ENCODE results near the gene SUMO3. TPM values are rescaled to one million over a fixed set of nuclear protein-coding genes. Genes with fewer than 3 reads are reported as not detected.

Gene SUMO3
- total and polyA plus RNA-seq, 4 donors: 66.8 to 159 (median 112) TPM

DNA sequence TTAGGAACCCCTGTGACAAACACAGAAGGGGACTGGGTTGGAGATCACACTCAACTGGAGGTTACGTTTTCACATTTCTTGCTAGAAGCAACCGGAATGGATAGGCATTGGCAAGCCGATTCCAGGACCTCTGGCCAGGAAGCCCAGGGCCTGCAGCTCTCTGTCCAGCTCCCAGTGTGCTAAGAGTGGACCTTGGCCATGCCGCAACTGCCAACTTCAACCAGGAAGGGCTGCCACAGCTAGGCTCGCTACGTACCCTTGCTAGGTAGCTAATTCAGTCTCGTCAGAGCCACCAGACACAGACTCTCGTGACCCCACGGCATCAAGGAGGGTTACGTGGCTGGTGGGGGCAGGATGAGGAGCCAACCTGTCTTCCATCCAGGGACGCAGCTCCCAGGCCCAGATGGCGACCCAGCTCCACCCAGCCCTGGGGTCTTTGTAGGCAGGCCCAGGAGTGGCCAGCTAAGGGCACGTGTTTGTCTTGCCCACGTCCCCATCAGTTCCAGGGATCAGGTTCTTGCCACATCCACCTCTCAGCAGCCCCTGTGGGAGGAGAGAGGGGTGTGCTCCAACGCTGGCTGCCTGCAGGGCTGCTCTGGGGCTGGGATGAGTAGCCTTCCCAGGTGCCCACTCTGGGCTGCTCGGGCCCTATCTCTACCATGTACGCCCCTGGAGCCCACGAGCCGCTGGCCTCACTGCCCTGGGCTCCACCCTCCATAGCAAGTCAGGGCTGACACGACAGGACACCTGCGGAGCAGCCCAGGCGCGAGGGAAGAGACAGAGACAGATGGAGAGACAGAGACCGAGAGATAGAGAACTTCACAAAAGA lies 55.4 kb downstream of the SUMO3 start:
- Histone ChIP-seq H3K27ac (ENCODE audit: low read depth, low read length) (no peak overlapping the region), H3K27me3 (ENCODE audit: control insufficient read depth, insufficient read depth, low read length) (no peaks in the 10 kb centered on the region), H3K9me3 (ENCODE audit: control insufficient read depth, insufficient read depth, low read length) (no peaks in the 10 kb centered on the region), H3K4me1 (ENCODE audit: control insufficient read depth, insufficient read depth, low read length) (peaks cover 16% of the 10 kb centered on the region), H3K36me3 (ENCODE audit: control insufficient read depth, insufficient read depth, low read length) (peaks cover 30% of the 10 kb centered on the region), H3K4me3 (ENCODE audit: low read depth, low read length) (no peak overlapping the region)
- 90% methylated on average over 23 of the region's 24 CpGs for WGBS (ENCODE audit: insufficient coverage)
- no peak for DNase-seq (ENCODE audit: low read depth in 4 of 6, low spot score in 6 of 6)

DNA sequence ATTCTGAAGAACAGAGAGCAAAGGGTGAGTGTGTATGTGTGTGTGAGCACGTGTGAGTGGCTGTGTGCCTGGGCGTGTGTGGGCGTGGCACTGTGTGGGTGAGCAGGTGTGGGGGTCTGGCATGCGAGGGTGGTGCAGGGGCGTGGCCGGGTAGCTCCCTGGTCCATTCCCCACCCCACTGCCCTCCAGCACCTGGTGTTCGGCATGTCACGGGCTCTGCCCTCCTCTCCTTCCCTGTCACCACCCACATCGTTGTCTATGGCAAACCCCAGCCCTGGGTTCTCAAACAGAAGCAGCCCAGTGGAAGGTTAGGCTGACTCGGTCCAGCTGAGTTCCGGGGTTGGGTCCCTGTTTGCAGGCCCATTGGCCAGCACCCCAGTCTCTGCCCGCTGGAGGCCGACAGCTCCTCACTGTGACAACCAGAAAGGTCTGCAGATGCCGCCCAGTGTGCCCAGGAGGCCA lies 56.1 kb downstream of the SUMO3 start:
- Histone ChIP-seq H3K4me1 (ENCODE audit: control insufficient read depth, insufficient read depth, low read length) (peaks cover 11% of the 10 kb centered on the region), H3K27me3 (ENCODE audit: control insufficient read depth, insufficient read depth, low read length) (no peaks in the 10 kb centered on the region), H3K36me3 (ENCODE audit: control insufficient read depth, insufficient read depth, low read length) (peaks cover 23% of the 10 kb centered on the region), H3K27ac (ENCODE audit: low read depth, low read length) (no peak overlapping the region), H3K9me3 (ENCODE audit: control insufficient read depth, insufficient read depth, low read length) (no peaks in the 10 kb centered on the region), H3K4me3 (ENCODE audit: low read depth, low read length) (no peak overlapping the region)
- WGBS (ENCODE audit: insufficient coverage): 91% methylated on average over 10 of the region's 14 CpGs
- DNase-seq (ENCODE audit: low read depth in 4 of 6, low spot score in 6 of 6): no peak

DNA sequence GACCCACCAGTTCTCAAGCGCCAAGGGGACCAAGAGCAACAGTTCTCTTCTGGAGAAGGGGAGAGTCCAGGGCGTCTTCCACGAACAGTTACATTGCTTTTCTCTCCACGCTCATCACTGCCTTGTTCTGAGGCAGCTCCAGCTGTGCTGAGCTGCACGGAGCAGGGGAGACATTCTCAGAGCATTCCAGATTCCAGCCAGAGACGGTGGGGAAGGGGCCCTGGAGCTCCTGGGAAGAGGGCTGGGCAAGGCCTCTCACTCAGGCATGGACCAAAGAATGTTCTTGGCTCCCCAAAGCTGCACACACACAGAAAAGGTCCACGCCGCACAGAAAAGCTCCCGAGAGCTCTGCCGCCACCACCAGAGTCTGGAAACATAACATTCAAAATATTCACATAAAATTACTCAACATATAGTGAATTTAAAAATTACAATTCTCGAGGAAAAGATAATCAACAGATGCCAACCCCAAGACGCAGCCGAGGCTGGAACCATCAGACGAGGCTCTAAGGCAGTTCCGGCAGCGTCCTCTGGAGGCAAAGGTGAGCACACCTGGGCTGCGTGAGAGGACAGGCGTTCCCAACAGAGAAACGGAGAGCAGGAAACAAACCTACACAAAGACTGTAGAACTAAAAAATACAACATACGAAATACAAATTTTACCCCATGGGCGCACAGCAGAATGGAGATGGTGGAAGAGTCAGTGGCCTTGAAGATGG lies 56.7 kb downstream of the SUMO3 start:
- no peaks in the 10 kb centered on the region for H3K9me3 ChIP-seq (ENCODE audit: control insufficient read depth, insufficient read depth, low read length)
- H3K36me3 ChIP-seq (ENCODE audit: control insufficient read depth, insufficient read depth, low read length): peaks cover 17% of the 10 kb centered on the region
- whole genome bisulfite sequencing (ENCODE audit: insufficient coverage): 58% methylated on average over 16 of the region's 21 CpGs
- no peak overlapping the region for H3K4me3 ChIP-seq (ENCODE audit: low read depth, low read length)
- DNase-seq (ENCODE audit: low read depth in 4 of 6, low spot score in 6 of 6): no peak
- no peaks in the 10 kb centered on the region for H3K27me3 ChIP-seq (ENCODE audit: control insufficient read depth, insufficient read depth, low read length)
- peaks cover 11% of the 10 kb centered on the region for H3K4me1 ChIP-seq (ENCODE audit: control insufficient read depth, insufficient read depth, low read length)
- H3K27ac ChIP-seq (ENCODE audit: low read depth, low read length): no peak overlapping the region

DNA sequence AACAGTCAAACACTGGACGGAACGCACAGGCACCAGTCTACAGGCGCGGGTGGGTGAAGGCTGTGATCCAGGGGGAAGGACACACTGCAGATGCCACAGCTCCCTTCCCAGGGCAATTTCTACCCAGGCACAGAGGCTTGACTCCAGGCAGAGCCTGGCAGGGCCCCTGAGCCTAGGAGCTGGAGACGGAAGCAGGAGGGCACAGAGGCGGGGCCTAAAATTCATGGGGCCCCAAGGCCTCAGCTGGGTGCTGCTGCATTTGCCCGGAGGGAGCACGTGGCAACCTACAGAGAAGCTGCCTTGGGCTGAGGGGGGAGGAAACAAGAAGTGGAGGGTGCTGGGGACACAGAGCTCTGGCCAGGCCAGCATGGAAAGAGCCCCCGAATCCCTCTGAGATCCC lies 57.5 kb downstream of the SUMO3 start:
- Histone ChIP-seq H3K27ac (ENCODE audit: low read depth, low read length) (no peak overlapping the region), H3K27me3 (ENCODE audit: control insufficient read depth, insufficient read depth, low read length) (no peaks in the 10 kb centered on the region), H3K36me3 (ENCODE audit: control insufficient read depth, insufficient read depth, low read length) (peaks cover 13% of the 10 kb centered on the region), H3K9me3 (ENCODE audit: control insufficient read depth, insufficient read depth, low read length) (peaks cover 2% of the 10 kb centered on the region), H3K4me1 (ENCODE audit: control insufficient read depth, insufficient read depth, low read length) (peaks cover 11% of the 10 kb centered on the region), H3K4me3 (ENCODE audit: low read depth, low read length) (no peak overlapping the region)
- WGBS (ENCODE audit: insufficient coverage): 78% methylated on average over 9 of the region's 9 CpGs
- no peak for DNase-seq (ENCODE audit: low read depth in 4 of 6, low spot score in 6 of 6)

DNA sequence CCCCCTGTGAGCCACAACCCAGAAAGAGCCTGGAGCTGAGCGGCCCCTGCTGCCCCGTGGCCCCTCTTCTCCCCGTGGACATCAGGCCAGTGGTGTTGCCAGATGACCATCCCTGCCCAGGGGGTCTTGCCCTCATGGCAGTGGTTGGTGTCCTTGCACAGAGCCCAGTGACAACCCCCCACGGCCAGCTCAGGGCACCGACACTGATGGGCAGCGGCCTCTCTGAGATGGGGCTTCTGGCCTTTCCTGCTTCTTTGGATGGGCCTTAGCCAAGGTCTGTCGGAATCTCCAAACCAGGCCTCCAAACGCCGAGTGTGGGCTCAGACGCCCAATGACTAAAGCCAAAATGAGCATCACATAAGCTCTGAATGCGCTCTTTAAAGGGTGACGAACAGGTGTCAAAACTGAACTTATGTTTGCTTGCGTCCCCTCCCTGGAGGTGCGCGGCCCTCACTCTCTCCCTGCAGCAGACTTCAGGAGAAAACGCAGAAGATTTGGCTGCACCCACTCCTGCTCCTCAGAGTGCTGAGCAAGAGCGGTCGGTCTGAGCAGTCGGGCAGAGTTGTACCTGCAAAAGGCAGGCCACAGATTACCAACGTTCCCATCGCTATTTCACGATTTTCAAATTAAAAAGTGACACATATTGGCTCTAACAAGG lies 58.1 kb downstream of the SUMO3 start:
- Histone ChIP-seq H3K4me1 (ENCODE audit: control insufficient read depth, insufficient read depth, low read length) (peaks cover 11% of the 10 kb centered on the region), H3K36me3 (ENCODE audit: control insufficient read depth, insufficient read depth, low read length) (peaks cover 13% of the 10 kb centered on the region), H3K27ac (ENCODE audit: low read depth, low read length) (no peak overlapping the region), H3K4me3 (ENCODE audit: low read depth, low read length) (no peak overlapping the region), H3K9me3 (ENCODE audit: control insufficient read depth, insufficient read depth, low read length) (peaks cover 2% of the 10 kb centered on the region), H3K27me3 (ENCODE audit: control insufficient read depth, insufficient read depth, low read length) (no peaks in the 10 kb centered on the region)
- no peak for DNase-seq (ENCODE audit: low read depth in 4 of 6, low spot score in 6 of 6)
- 91% methylated on average over 22 of the region's 22 CpGs for WGBS (ENCODE audit: insufficient coverage)

DNA sequence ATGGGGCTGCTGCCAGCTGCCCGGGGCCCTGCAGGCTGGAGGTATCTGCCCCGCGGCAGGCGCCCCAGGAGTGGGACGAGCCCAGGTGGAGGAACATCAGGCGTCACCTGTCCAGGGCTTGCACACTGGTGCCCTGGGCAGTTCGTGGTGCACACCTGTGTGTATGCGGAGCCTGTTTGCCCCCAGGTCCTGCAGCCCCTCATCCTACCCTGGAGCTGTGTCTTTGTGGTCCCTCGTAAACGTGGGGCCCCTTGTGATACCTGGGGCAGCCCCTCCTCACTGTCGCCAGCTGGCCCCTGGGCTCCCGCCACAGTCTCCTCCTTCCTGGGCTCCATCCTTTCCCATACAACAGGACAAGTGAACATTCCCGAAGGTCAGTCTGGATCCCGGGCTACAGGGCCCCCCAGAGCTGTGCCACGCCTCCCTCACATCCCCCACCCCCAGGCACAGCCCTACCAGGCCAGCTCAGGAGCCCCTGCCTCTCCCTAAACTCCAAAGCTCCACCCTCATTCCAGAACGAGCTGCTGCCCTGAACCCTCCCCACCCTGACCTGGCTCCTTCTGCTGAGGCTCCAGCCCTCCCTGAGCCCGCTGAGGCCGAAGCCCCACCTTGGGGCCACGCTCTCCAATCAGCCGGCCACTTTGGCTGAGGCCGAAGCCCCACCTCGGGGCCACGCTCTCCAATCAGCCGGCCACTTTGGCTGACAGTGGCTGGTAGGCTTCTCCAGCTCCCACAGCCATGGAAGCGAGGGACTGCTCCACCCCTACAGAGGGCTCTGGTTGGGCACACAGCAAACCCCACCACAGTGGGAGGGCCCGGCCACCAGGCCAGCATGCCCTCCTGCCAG lies 58.9 kb downstream of the SUMO3 start:
- no peak for DNase-seq (ENCODE audit: low read depth in 4 of 6, low spot score in 6 of 6)
- Histone ChIP-seq H3K27me3 (ENCODE audit: control insufficient read depth, insufficient read depth, low read length) (no peaks in the 10 kb centered on the region), H3K27ac (ENCODE audit: low read depth, low read length) (no peak overlapping the region), H3K4me1 (ENCODE audit: control insufficient read depth, insufficient read depth, low read length) (peaks cover 11% of the 10 kb centered on the region), H3K4me3 (ENCODE audit: low read depth, low read length) (no peak overlapping the region), H3K9me3 (ENCODE audit: control insufficient read depth, insufficient read depth, low read length) (peaks cover 2% of the 10 kb centered on the region), H3K36me3 (ENCODE audit: control insufficient read depth, insufficient read depth, low read length) (peaks cover 8% of the 10 kb centered on the region)
- WGBS (ENCODE audit: insufficient coverage): 77% methylated on average over 26 of the region's 26 CpGs

DNA sequence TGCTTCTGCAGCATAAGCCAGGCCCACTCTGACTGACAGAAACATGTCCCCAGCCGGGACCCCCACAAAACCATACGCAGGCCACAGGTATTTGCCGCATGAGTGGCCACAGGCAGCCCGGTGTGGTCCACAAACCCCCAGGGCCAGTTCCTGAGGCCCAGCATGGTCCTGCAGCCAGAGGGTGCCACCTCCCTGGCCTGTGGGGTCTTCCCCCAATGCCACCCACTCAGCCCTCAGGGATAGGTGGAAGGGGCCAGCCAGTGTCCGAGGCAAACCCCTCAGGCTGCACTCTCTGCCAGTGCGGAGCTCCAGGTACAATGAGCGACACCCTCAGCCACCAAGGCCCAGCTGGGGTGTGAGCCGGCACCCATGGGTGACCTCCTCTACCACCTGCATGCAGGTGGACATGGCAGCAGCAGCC lies 59.7 kb downstream of the SUMO3 start:
- H3K36me3 ChIP-seq (ENCODE audit: control insufficient read depth, insufficient read depth, low read length): peaks cover 4% of the 10 kb centered on the region
- 88% methylated on average over 7 of the region's 8 CpGs for WGBS (ENCODE audit: insufficient coverage)
- no peak overlapping the region for H3K27ac ChIP-seq (ENCODE audit: low read depth, low read length)
- H3K4me1 ChIP-seq (ENCODE audit: control insufficient read depth, insufficient read depth, low read length): peaks cover 5% of the 10 kb centered on the region
- H3K9me3 ChIP-seq (ENCODE audit: control insufficient read depth, insufficient read depth, low read length): peaks cover 2% of the 10 kb centered on the region
- H3K27me3 ChIP-seq (ENCODE audit: control insufficient read depth, insufficient read depth, low read length): no peaks in the 10 kb centered on the region
- no peak overlapping the region for H3K4me3 ChIP-seq (ENCODE audit: low read depth, low read length)
- no peak for DNase-seq (ENCODE audit: low read depth in 4 of 6, low spot score in 6 of 6)

DNA sequence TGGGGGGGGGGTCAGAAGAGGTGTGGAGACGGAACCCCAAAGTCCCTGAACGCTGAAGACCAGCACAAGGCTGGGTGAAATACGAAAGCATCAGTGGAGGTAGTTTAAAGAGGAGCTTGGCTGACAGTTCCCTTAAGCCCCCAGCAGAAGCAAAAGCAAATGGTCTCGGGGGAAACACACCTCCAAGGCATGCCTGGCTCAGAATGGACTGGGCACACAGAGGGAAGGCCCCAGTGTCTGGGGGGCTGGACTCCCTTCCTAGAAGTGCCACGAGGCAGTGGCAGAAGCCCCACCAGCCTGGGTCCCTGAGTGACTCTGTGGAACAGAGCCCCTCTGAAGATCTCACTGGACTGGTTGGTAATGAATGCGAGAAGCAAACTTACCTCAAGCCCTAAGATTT lies 60.1 kb downstream of the SUMO3 start:
- no peak overlapping the region for H3K27ac ChIP-seq (ENCODE audit: low read depth, low read length)
- no peak for DNase-seq (ENCODE audit: low read depth in 4 of 6, low spot score in 6 of 6)
- H3K4me1 ChIP-seq (ENCODE audit: control insufficient read depth, insufficient read depth, low read length): peaks cover 5% of the 10 kb centered on the region
- peaks cover 4% of the 10 kb centered on the region for H3K36me3 ChIP-seq (ENCODE audit: control insufficient read depth, insufficient read depth, low read length)
- H3K9me3 ChIP-seq (ENCODE audit: control insufficient read depth, insufficient read depth, low read length): peaks cover 2% of the 10 kb centered on the region
- 95% methylated on average over 6 of the region's 6 CpGs for WGBS (ENCODE audit: insufficient coverage)
- no peaks in the 10 kb centered on the region for H3K27me3 ChIP-seq (ENCODE audit: control insufficient read depth, insufficient read depth, low read length)
- H3K4me3 ChIP-seq (ENCODE audit: low read depth, low read length): no peak overlapping the region
